ENCODE measurements around the gene LEPR.

DNA sequence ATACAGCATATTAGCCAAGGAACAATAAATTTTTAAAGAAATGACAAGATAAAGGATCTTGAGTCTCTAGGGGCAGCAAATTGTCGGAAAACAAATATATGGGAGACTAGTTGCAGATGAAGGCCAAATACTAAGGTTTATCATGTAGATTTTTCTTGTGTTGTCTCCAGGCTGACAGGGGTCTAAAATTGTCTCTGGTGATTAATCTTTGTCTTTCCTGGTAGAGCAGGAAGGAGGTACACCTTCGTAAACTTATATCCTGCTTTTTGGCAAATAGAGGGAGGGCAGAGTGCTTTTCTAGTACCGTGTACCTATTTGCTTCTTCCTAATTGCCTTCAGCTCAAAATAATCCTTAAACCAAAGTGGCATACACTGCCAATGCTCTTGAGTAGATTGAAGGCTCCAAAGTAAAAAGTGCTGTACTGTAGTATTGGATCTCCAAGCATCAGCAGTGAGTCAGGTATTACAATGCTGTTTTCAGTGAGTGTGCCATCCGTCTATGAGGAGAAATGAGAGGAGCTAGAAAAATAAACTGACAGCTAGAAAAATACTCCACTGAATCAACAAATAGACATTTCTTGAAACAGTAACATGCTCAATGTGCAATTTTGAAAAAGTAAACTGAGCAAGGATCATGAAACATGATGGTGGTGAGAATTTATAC, 1.8 kb upstream of the LEPR start:
- TF ChIP-seq, protein P1, sequence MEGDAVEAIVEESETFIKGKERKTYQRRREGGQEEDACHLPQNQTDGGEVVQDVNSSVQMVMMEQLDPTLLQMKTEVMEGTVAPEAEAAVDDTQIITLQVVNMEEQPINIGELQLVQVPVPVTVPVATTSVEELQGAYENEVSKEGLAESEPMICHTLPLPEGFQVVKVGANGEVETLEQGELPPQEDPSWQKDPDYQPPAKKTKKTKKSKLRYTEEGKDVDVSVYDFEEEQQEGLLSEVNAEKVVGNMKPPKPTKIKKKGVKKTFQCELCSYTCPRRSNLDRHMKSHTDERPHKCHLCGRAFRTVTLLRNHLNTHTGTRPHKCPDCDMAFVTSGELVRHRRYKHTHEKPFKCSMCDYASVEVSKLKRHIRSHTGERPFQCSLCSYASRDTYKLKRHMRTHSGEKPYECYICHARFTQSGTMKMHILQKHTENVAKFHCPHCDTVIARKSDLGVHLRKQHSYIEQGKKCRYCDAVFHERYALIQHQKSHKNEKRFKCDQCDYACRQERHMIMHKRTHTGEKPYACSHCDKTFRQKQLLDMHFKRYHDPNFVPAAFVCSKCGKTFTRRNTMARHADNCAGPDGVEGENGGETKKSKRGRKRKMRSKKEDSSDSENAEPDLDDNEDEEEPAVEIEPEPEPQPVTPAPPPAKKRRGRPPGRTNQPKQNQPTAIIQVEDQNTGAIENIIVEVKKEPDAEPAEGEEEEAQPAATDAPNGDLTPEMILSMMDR (optimal IDR thresholded peaks at IDR 0.05 in 1 of 3, IDR thresholded peaks at IDR 0.05 in 1 of 3, conservative IDR thresholded peaks at IDR 0.05 in 1 of 3; ENCODE audit: extremely low read depth in 1 of 3, insufficient read depth in 2 of 3, low read length in 3 of 3): no peak
- no peak for TF ChIP-seq EZH2 (IDR thresholded peaks at IDR 0.05; ENCODE audit: low read length)

Data from keratinocyte (primary cell).